HG02943 (cell line): ENCODE data around the gene MAPK6.

ENCODE experiments used
- ATAC-seq: cut with Tn5 transposase; IDR thresholded peaks from one replicate; pipeline ENCODE4 v1.9.1; 2021; ENCODE audit warnings: mild to moderate bottlenecking, low read depth, moderate library complexity; ENCODE audit not compliant: unreplicated experiment

The MAPK6 gene

GRCh38 chr15:52099651-52100272, 80.7 kb downstream of the MAPK6 start:
- no peak for ATAC-seq

GRCh38 chr15:52100807-52101442, 81.9 kb downstream of the MAPK6 start:
- no peak for ATAC-seq

- no peak for ATAC-seq
Observed at GRCh38 chr15:52101542-52102323, 82.7 kb downstream of the MAPK6 start.

DNA sequence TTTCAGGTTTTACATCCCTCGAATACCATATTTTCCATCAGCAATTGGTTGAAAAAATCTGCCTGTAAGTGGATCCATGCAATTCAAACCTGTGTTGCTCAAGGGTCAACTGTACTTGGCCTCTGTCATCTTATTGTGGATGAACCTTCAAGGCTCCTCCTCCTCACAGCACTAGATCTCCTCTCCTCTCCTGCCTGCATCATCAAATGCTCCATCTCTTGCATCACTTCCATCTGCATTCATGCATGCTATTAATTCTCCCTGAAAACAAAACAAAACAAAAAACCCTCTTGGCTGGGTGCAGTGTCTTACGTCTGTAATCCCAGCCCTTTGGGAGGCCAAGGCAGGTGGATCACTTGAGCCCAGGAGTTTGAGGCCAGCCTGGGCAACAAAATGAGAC, 83.4 kb downstream of the MAPK6 start:
- ATAC-seq = no peak

DNA sequence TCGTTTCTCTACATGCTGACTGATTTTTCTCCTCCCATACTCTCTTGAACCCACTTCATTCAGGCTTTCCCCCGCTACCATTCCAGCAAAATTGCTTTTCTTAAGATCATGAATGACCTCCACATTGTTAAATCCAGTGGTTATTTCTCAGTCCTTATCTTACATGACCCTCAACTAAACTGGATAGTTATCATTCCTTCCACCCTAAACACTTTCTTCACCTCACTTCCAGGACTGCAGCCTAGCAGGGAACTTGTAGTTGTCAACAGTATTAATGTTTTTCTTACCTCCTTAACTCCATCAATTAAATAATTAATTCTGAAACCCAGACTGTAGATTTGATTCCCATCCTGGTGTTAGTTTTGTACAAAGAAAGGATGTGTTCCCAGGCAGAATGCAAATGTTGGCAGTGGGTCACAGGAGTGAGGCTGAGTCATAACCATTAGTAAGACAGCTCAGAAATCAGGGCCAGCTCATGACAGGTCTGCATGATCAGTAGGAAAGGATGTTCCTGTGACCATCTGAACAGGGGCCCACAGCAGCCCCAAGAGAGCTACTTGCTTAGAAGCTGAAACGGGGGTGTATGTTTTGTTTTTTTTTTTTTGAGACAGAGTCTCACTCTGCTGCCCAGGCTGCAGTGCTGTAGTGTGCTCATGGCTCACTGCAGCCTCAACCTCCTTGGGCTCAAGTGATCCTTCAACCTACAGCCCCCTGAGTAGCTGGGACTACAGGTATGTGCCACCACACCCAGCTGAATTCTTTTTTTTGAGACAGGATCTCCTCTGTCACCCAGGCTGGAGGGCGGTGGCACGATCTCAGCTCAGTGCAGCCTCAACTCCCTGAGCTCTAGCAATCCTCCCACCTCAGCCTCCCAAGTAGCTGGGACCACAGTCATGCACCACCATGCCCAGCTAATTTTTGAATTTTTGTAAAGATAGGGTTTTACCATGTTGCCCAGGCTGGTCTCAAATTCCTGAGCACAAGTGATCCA, 84.5 kb downstream of the MAPK6 start:
- ATAC-seq = no peak

DNA sequence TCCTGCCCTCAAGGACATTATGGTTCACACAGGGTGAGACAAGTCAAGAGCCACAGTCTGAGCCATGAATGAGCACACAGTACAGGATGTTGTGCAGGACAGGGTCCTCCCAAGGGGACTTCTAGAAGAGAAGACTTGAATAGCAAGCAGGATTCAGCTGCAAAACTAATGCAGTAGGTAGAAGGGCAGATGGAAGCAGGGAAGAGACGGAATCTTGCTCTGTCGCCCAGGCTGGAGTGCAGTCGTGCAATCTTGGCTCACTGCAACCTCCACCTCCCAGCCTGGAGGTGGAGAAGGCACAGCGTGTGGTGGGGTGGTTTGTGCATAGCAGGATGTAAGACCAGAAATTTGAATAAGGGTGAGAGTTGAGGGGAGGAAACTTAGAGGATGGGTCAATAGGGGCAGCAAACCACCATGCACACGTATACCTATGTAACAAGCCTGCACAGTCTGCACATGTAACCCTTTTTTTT, 85.5 kb downstream of the MAPK6 start:
- ATAC-seq = no peak

DNA sequence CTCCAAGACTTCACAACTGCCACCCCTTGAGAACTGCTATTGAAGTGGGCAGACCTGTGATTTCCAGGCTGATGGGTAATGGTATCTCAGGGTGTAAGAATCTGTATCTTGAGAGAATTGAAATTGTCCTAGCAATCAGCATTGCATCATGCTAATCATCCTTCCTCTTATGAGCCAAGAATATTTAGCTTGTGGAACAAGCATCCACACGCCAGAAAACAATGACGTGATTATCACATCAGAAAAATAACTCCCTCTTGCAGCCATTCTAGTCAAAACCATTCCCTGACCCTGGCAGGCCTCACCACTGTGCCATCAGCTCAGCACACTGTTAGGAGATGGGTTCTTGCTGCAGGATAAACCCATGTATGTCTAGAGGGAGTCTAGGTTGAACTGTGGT, 86.8 kb downstream of the MAPK6 start:
- ATAC-seq = no peak

DNA sequence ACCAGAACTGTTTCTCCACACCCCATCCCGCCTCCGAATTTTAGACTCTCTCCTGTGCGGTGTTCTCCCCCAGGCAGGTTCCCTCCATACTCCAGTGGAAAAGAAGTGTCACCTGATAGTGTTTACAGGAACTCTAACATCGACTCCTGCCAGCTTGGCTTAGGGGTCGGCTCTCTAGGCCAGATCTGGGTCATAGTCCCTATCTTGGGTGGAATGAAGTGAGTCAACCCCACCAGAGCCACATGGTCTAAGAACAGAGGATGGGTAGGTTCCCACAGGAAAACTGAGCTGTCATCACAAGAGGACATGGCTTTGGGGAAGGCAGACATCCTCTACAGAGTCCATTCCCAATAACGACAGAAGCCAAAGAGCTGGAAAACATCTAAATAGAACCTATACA, 87.6 kb downstream of the MAPK6 start:
- no peak for ATAC-seq

GRCh38 chr15:52107238-52107637, 88.2 kb downstream of the MAPK6 start:
- no peak for ATAC-seq

GRCh38 chr15:52109559-52110451, 90.8 kb downstream of the MAPK6 start:
- no peak for ATAC-seq

GRCh38 chr15:52111517-52112202, 92.6 kb downstream of the MAPK6 start:
- no peak for ATAC-seq

GRCh38 chr15:52112203-52112750, 93.3 kb downstream of the MAPK6 start:
- ATAC-seq = no peak

GRCh38 chr15:52113235-52113634, 94.2 kb downstream of the MAPK6 start:
- ATAC-seq = no peak

- no peak for ATAC-seq
Observed at GRCh38 chr15:52113708-52114107, 94.7 kb downstream of the MAPK6 start.

GRCh38 chr15:52114261-52115055, 95.4 kb downstream of the MAPK6 start:
- ATAC-seq = no peak

DNA sequence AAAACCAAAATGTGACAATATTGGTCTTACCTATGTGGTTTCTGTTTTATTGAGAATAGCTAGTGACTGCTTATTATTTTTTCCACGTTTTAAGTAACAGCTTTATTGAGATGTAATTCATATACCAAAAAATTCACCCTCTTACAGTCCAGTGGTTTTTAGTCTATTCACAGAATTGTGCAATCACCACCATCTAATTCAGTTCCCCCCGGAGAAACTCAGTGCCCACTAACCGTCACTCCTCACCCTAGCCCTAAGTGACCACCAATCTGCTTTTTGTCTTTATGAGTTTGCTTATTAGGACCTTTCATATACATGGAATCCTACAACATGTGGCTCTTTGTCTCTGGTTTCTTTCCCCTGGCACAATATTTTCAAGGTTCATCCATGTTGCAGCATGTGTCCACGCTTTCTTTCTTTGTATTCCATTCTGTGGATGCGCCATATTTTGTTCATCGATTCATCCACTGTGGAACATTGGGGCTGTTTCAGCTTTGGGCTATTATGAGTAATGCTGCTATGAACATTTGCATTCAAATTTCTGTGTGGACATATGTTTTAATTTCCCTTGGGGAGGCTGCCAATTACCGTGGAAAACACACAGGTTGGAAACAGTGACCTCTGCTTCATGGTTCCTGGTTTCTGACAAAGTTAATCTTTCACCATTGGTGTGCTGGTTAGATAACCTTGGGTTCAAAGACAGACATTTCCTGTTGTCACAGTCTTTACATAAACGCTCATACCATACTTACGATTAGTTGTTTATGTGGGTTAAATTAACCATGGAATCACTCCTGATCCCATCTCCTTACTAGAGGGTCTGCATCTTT, 96.8 kb downstream of the MAPK6 start:
- ATAC-seq = no peak
